Activated CD8-positive, alpha-beta memory T cell treated with anti-CD3 and anti-CD28 coated beads for 1 hour (primary cell): Measurements from ENCODE around the gene RDH5.
A peak's percentile ranks its signal among the peaks of the same experiment; 100 is the strongest.

Experiments
- DNase-seq, 2 donors: peaks; one replicate each; pipeline ENCODE4 v3.0.0-alpha.2; 2020; ENCODE audit warnings: low read depth in 1 of 2; ENCODE audit errors: extremely low read depth in 1 of 2

RDH5 gene

GRCh38 chr12:55695349-55695748, 24.8 kb upstream of the RDH5 start:
- no peak for DNase-seq

DNA sequence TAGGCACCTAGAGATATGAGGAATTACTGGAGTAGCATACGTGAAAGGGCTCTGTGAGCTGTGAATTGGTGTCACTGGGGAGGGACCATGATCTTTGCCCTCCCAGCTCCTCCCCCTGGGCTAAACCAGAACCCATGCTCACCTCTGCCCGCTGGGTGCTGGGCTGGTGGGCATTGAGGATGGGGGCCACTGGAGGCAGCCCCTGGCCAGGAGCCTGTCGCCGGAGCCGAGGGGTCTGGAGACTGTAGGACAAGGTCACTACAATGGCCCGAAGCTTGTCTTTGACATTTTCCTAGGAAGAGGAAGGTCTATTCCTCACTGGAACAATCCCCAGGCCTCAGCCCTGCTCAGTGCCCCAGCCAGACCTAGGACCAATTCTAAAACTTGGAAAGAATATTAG, 24.1 kb upstream of the RDH5 start:
- no peak for DNase-seq

DNA sequence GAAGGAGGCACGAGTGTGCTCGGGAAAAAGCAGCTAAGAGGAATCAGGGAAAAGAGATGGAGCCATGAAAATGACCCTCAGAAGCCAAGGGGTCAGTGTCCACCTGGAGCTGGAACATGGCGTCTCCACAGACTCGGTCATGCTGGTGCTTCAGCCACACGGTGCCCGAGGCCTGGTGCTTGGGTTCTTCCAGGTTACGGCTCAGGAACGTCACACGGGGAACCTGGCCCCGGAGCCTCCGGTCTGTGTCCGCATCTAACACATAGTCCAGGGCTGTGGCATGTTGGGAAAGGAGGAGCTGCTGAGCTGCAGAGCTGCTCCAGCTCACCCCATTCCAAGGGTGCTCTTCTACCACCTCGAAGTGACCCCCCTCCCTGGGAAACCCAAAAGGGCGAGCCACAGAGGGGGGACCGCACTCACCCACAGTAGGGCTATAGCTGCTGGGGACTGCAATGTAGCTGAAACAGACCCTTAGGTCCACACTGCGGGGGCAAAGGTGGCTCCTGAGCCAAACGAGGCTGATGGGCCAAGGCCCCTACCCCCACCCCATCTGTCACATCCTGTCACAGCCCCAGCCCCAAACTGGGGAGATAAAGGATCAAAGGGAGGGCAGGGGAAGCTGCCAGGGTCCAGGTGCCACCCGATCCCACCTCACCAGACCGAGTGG, 23.3 kb upstream of the RDH5 start:
- DNase-seq, result no peak

GRCh38 chr12:55697686-55698085, 22.5 kb upstream of the RDH5 start:
- DNase-seq, result no peak

- no peak for DNase-seq
Observed at GRCh38 chr12:55698241-55698955, 21.8 kb upstream of the RDH5 start.

DNA sequence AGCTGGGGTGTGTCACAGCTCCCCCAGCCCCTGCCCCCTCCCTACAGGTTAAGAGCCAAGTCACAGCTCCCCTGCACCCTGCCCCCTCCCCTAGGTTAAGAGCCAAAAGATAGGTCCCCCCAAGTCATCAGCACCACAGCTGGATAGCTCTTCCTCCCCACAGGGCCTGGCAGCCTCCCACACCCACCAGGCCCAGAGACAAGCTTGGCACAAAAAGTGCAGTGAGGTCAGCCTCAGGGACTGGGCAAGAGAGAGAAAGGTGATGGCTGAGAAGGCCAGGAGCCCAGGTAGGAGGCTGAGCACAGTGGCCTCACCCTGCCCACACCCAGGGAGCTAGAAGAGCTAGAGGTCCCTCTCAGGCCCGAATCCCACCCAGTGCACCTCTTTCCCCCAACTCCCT, 21.2 kb upstream of the RDH5 start:
- DNase-seq, result no peak

GRCh38 chr12:55699471-55700055, 20.6 kb upstream of the RDH5 start:
- DNase-seq, result no peak

GRCh38 chr12:55700255-55701018, 19.8 kb upstream of the RDH5 start:
- DNase-seq, result no peak

- no peak for DNase-seq
Observed at GRCh38 chr12:55702861-55703260, 17.3 kb upstream of the RDH5 start.

- DNase-seq, result no peak
Observed at GRCh38 chr12:55703288-55703687, 16.9 kb upstream of the RDH5 start.

GRCh38 chr12:55703901-55704761, 16.1 kb upstream of the RDH5 start:
- DNase-seq, result no peak

- DNase-seq, result no peak
Observed at GRCh38 chr12:55704824-55705718, 15.1 kb upstream of the RDH5 start.

DNA sequence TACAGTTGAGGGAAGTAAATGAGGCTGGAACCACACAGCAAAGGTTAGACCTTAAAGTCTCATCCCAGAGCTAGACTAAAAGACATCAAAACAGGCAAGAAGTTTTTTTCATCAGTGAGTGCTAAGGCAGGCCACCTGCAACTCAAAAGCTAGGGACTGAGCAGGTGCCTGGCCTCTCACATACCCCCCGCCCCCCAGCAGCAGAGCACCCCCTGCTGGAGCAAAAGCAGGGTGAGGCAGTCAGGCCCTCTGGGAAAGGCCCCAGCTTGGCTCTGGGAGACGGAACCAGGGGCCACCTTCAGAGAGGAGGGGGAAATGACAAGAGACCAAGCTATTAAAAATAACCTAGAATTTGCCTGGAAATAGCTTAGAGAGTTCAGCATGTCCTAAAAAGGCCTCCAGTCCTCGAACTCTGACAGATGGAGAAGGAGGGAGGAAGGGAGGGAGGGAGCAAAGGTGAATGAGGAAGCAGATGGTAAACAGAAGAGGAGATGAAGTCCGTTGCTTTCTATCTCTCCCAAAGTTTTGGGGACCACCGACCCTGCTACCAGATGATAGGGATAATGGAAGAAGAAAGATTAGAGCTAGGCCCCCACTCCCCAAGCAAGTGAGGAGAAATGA, 14.3 kb upstream of the RDH5 start:
- DNase-seq, result no peak

GRCh38 chr12:55706568-55707218, 13.5 kb upstream of the RDH5 start:
- DNase-seq, result no peak

- DNase-seq, result no peak
Observed at GRCh38 chr12:55707219-55707671, 12.9 kb upstream of the RDH5 start.

GRCh38 chr12:55707841-55708694, 12.1 kb upstream of the RDH5 start, which contains the start of gene ITGA7:
Gene ITGA7, minus strand, starts transcription at chr12:55707904. Its CDS starts 222 bp downstream, at chr12:55707682.
- DNase-seq, result peak; percentile 11 to 49

DNA sequence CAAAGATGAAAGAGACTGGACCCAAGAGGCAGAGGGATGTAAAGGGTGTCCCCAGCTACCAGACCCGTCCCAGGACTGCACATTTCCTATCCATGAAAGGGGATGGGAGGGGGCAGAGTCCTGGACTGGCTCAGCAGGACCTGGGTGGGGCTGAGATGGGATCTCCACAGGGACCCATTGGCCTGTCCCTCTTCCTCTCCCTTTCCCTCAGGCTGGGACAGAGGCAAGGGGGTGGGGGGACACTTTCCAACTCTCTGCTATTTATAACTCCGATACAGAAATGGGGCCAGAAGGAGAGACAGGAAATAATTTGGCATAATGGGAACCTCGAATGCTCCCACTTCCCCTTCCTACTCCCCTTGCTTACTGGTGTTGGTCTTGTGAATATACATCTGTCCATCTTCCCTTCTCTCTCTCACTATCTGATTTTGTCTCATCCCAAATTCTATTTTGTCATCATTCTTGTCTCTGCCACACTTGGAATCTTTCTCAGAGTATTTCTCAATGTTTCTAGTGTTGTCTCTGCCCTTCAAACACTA, 11.4 kb upstream of the RDH5 start:
- no peak for DNase-seq
